Daoy (cell line): ENCODE results near the gene EPHA10. TPM values are rescaled to one million over a fixed set of nuclear protein-coding genes. Genes with fewer than 3 reads are reported as not detected.

Experiments
- DNase-seq: peaks from one replicate; pipeline ENCODE4 v3.0.0-alpha.2; 2015; ENCODE audit warnings: low read depth
- total RNA-seq: library from RNA; depleted of rRNA; stranded (reverse); fragments of >200 nt; shearing (Covaris generic); gene quantifications from 2 replicates; pipeline ENCODE4 v1.2.3, GENCODE V29; 2014; rRNA removed

Gene EPHA10
- not detected in 2 replicates for total RNA-seq

DNA sequence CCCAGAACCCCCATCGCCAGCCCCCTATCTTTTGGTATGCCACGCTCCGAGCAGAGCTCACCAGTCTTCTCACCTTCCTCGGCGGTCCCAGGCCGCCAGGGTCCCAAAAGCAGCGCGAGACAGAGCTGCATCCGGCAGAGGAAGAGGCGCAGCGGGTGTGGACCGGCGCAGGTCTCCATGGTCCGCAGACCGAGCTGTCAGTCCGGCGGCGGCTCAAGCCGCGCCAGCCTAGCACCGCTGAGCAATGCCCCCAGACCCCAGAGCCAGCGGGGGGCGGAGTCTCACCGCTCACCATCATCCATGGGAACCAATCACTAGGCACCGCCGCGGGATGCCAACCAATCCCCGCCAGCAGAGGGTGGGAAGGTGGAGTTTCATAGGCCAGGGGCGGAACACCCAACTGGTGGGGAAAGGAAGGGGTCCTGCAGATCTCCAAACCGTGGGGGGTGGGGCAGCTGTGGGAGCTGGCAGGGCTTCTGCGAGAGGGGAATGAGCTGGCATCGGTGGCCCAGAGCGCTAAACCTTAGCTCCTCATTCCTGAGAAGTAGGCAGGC is at the start of gene EPHA10:
Gene EPHA10 (minus strand): TSS at position 233 of the 554 bp plus-strand sequence. CDS start 54 bp downstream, at position 179.
- DNase-seq, result peak; percentile 28

GRCh38 chr1:37814252-37814651 is 49.3 kb upstream of the EPHA10 start:
- no peak for DNase-seq

- no peak for DNase-seq
Observed at GRCh38 chr1:37813529-37814145, 48.7 kb upstream of the EPHA10 start.

GRCh38 chr1:37811027-37811655 is 46.2 kb upstream of the EPHA10 start:
- peak; percentile 82 for DNase-seq

DNA sequence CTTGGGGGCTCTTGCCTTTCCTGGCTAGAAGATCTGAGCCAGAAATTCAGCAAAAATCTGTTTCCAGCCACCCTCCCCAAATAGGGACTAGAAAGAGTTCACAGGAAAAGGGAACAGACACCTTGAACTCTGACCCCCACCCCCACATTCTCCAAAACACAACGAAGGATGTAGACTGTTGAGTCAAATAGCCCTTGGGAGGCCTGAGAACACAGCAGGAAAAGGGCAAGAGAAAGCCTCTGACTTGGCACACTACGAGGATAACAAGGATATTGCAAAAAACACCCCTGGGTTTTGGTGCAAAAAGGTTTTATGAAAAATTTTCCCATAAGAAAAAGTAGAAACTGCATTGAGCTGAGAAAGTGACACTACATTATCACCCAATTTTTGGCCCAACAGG is 45.0 kb upstream of the EPHA10 start:
- DNase-seq, result no peak

DNA sequence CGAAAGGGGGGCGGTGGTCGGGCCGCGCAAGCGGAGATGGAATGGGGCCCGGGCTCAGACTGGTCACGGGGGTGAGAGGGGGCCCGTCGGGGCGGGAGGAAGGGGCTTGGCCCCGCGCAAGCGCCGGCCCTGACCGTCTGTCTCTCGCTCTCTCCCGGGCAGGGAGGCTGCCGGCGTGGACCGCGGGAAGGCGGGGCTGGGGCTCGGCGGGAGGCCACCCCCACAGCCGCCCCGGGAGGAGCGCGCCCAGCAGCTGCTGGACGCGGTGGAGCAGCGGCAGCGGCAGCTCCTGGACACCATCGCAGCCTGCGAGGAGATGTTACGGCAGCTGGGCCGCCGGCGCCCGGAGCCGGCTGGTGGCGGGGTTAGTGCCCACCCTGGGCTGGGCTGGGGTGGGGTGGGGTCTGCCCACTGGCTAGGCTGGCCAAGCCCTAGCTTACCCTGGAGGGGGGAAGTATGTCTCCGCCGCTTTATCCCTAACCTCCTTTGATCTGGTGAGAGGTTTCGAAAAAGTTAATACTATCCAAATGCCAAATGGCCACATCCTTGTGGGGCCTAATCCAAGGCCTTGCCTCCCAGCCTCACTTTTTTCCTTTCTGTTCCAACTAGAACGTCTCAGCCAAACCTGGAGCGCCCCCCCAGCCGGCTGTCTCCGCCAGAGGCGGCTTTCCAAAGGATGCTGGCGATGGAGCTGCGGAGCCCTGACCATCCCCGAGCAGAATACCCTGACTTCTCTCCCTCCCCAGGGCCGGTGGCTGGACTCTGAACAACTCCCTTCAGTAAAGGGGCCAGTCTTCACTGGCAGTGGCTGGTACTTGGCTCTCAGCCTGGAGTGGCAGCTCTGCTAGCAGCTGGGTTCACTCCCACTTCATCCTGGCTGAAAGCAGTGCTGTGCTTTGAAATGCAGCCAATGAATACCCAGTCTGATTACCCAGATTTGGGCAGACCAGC is 43.7 kb upstream of the EPHA10 start:
- DNase-seq, result peak; percentile 87

DNA sequence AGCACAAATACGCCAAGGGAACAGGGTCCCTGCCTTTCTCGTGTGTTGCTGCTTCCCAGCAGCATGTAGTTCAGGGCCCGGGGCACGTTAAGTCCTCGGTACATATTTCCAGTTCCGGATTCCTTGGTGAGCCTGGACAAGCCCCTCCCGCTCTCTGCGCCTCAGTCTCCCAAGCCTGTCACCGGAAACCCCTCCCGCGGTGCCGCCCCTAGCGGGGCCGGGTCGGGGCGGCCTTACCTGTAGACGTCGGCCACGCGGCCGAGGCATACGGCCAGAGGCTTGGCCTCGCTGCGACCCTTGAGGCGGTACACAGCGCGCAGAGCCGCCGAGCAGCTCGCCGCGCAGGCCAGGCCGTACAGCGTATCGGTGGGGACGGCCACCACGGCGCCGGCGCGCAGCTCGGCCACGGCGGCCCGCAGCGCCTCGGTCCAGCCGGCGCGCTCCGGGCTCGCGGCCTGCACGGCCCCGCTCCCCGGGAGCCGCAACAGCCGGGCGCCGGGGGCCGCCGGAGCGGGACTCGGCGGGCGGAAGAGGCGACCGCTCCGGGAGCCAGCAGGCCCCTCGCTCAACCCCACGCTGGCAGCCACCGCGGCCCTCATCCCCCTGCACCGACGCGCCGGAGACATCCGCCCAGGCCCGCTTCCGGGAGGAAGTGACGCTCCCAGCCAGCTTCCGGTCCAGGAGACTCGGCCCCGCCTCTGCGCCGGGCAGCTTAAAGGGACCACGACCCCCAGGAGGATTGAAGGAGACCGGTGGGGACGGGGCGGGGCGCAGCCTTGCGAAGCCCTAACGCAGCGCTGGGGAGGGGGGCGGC is 42.8 kb upstream of the EPHA10 start, which contains the start of the genes C1orf122 and YRDC:
Gene C1orf122 (plus strand): TSS at position 236 of the 814 bp plus-strand sequence. CDS start 615 bp downstream, outside the sequence.
Gene YRDC (minus strand): TSS at position 654 of the 814 bp plus-strand sequence. CDS start 28 bp downstream, at position 626.
- DNase-seq, result peak; percentile 97

DNA sequence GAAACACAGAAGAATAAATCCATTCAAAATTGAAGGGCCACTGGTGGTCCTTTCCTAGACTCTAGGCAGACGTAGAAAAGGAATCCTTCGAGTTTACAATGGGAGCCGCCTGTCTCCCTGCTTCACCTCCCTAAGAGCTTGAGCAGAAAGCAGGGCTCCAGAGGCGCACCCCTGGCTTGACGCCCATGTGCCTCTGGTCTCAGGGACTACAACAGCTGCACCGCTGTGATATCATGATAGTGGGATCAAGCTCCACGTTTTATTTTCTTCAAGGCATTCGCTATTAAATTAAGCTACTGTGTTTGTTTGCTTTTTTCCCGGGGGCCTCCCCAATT is 42.3 kb upstream of the EPHA10 start:
- no peak for DNase-seq

DNA sequence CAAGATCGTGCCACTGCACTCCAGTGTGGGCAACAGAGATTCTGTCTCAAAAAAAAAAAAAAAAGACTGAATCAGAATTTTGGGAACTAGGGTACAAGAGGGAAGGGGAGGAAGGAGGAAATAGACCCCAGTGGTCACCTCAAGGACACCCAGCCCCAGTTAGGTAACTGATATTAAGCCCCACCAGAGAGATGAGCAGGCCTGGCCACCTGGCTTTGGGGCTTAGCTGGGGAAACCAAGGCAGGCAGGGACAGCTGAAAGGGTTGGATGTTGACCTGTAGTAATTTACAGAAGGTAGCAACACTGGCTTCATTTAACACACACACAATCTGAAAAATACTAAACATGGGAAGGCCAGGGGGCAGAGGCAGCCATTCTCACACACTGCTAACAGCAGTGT is 37.5 kb upstream of the EPHA10 start:
- DNase-seq, result no peak

GRCh38 chr1:37797750-37798345 is 32.9 kb upstream of the EPHA10 start:
- peak; percentile 71 for DNase-seq

DNA sequence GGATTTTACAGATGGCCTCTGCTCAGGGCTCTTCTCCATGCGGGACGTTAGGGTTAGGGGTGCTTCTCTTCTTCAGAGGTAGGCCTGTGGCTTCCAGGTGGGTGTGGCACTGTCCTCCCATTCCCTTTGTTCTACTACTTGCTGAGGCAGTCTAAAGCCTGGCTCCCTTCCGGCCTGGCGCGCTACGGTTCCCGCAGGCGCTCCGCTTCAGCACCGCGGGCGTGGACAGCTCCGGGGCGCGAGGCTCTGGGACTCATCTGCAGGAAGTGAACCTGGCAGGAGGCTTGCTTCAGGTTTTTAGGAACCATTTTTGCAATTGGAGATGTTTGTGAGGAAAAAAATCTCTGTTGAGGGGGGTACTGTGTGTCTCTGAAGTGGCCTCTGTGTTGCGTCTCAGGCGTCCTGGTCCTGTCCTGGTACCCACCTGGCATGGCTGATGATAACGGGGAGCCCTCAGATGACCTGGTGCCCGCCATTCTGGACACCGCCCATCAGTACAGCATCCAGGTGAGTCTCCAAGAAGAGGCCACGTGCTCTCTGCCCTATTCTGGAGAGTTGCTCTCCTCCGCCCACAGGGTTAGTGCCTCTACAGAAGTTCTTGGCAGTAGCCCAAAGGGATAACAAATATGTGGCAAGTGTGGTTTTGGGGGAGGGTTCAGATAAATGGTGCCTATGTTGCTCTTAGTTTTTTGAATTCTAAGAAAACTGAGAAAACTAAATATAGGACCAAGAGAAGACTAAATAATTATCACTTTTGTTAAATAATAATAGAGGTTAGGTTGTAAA is 30.6 kb upstream of the EPHA10 start:
- DNase-seq, result peak; percentile 75

- DNase-seq, result no peak
Observed at GRCh38 chr1:37794372-37795339, 29.7 kb upstream of the EPHA10 start.

DNA sequence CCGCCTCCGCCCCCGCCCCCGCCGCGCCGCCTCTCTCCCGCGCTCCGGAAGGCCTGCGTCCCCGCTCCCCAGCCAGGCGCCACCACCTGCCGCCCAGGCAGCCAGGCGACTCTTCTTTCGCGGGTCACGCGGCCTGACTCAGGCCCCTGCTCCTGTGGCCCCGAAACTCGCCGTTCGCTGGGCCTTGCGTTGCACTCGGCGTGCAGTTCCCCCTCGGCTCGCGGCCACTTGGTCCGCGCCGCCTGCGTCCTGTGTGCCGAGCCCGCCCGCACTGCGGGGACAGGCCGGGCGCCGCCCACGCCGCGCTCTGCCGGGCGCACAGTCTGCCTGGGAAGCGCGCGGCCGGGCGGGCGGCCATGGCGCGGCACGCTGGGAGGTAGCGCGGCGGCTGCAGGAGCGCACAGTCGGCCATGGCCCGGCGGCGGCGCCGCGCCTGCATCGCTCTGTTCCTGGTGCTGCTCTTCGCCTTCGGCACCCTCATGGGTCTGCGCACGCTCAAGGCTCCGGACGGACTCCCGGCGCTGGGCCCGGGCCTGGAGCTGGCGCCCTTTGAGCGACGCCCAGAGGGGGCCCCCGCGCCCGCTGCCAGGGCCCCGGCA is 29.0 kb upstream of the EPHA10 start, which contains the start of gene MANEAL:
Gene MANEAL (plus strand): TSS at position 75 of the 599 bp plus-strand sequence. CDS start 336 bp downstream, at position 411.
- peak; percentile 68 for DNase-seq

DNA sequence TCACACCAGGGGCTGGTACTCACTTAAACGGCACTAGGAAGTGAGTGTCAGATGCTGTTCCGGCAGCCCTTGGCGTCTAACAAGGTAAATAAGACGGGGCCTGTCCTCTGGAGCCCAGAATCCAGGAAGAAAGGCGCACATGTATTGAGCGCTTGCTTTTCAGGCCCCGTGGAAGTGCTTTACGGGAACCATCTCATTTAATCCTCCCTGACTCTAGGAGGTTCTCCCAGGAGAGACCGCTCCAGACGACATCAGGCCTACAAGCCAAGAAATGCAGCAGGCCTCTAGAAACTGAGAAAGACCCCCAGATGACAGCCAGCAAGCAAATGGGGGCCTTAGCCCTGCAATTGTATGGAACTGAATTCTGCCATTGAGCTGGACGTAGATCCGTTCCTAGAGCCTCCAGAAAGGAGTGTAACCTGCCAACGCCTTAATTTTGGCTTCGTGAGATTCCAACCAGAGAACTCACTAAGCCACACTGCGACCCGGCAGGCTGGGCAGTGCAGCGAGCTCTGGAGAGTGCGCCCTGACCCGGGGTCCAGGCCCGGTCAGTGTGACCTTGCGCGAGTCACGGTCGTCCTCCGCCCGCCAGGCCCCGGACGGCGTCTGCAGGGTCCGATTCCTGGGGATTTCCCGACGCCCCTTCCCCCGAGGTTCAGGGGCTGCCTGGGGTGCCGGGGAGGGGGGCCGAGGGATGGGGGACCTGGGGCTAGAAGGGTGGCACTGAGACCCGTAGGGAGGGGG is 28.2 kb upstream of the EPHA10 start:
- DNase-seq, result no peak

GRCh38 chr1:37782491-37782890 is 17.6 kb upstream of the EPHA10 start:
- no peak for DNase-seq

DNA sequence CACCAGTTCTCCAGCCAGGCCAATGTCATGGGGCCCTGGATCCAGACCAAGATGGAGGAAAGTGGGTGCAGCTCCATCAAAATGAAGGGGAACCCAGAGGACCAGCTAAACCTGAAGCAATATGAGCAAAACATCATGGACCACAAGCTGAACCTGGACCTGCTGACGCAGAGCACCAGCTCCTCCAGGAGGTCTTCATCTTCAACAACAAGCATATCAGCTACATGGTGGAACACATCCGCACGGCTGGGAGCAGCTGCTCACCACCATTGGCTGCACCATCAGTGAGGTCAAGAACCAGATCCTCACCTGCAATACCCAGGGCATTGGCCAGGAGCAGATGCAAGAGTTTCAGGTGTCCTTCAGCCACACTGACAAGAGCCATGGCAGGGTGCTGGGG is 13.7 kb upstream of the EPHA10 start:
- DNase-seq, result no peak

GRCh38 chr1:37776946-37777516 is 12.1 kb upstream of the EPHA10 start:
- DNase-seq, result no peak
